Heart right ventricle (tissue), 16 donors: ENCODE results near the gene PFKL. TPM values are rescaled to one million over a fixed set of nuclear protein-coding genes. Genes with fewer than 3 reads are reported as not detected.

Experiments
- ATAC-seq, 8 donors: fragments of 200-7000 bp; cut with Tn5 transposase; one replicate each; pipeline ENCODE4 v1.9.1; 2020; ENCODE audit warnings: mild to moderate bottlenecking in 8 of 8, moderate library complexity in 8 of 8, moderate number of reproducible peaks in 1 of 8
- DNase-seq, 2 donors: peaks; one replicate each; pipeline ENCODE4 v3.0.0-alpha.2; 2020
- H3K27ac ChIP-seq, 10 donors: fragments of 200-600 bp; sonication (generic) in 2 of 10; one replicate each; pipeline versions ENCODE4 v1.5.0 to v1.8.0; 2020 to 2022; ENCODE audit warnings: mild to moderate bottlenecking in 3 of 10
- H3K27me3 ChIP-seq, 7 donors: fragments of 200-600 bp; one replicate each; pipeline ENCODE4 v1.8.0; 2021 to 2022; ENCODE audit warnings: mild to moderate bottlenecking in 2 of 7
- H3K36me3 ChIP-seq, 9 donors: fragments of 200-600 bp; sonication (generic) in 1 of 9; one replicate each; pipeline versions ENCODE4 v1.5.0 to v1.8.0; 2020 to 2022; ENCODE audit warnings: mild to moderate bottlenecking in 2 of 9
- H3K4me1 ChIP-seq, 9 donors: fragments of 200-600 bp; sonication (generic) in 1 of 9; one replicate each; pipeline versions ENCODE4 v1.5.0 to v1.8.0; 2020 to 2022; ENCODE audit warnings: mild to moderate bottlenecking in 4 of 9
- H3K4me3 ChIP-seq, 10 donors: fragments of 200-600 bp; sonication (generic) in 2 of 10; one replicate each; pipeline versions ENCODE4 v1.5.0 to v1.8.0; 2020 to 2022; ENCODE audit warnings: mild to moderate bottlenecking in 7 of 10, moderate library complexity in 2 of 10
- H3K9me3 ChIP-seq, 11 donors: fragments of 200-600 bp in 10 of 11; sonication (generic) in 2 of 11; one replicate each; pipeline versions ENCODE4 v1.5.0 to v1.8.0; 2013 to 2022; ENCODE audit warnings: mild to moderate bottlenecking in 2 of 11, control low read depth in 1 of 11, moderate library complexity in 1 of 11
- CTCF ChIP-seq, 9 donors: fragments of 200-600 bp; sonication (generic) in 2 of 9; IDR thresholded peaks; one replicate each; pipeline versions ENCODE4 v1.5.0 to v1.8.0; 2021 to 2022; ENCODE audit warnings: antibody characterized with exemption in 9 of 9, mild to moderate bottlenecking in 5 of 9, moderate library complexity in 1 of 9
- WGBS, 2 donors: extraction: QIAGEN DNeasy Blood & Tissue Kit; methylation state at CpG; one replicate each; pipeline ENCODE4 v1.1.7; 2013; ENCODE audit warnings: inconsistent platforms in 1 of 2; 5-methylcytosine and 5-hydroxymethylcytosine counted together
- intact Hi-C, 10 donors: fragments of 100-400 bp; cut with DNase I; formaldehyde crosslinking; loops; one replicate each; pipeline versions ENCODE4 v1.11.1 to v1.14.2; 2022
- polyA plus RNA-seq, 2 donors: library from polyadenylated mRNA; stranded (reverse); fragments of 200-250 nt; gene quantifications; one replicate each; pipeline ENCODE4 v1.2.3, GENCODE V29; 2013
- total RNA-seq, 10 donors: library from RNA; stranded (reverse); fragmentation: NEBNext Ultra II Directional in 3 of 10; extraction: Animal tissue kit (Norgen Biotek cat#: 25700) in 3 of 10; gene quantifications; one replicate each; pipeline versions ENCODE4 v1.2.1 to v1.2.4, GENCODE V29; 2021 to 2023
- donor health status: Arrhythmogenic right ventricular cardiomyopathy.
- donor health status: ischemic (EF 13 %, LVEDD 7.1; RV severe dilation, severe dysfunction).
- donor health status: healthy with polysubstance abuse.
- donor health status: DM: no; HTN: yes; CAD: no.
- donor health status: DM: no; HTN: no; CAD: no.
- donor health status: ischemic (EF 25% LVEDD 6.9; RV normal size, moderate dysfunction).
- donor health status: ischemic (EF 25% LVEDD 5.7; RV mildly dilated, moderate dysfunction).
- donor health status: healthy.
- donor health status: DM: yes; HTN: yes; CAD: no.
- donor health status: Ischemic cardiomyopathy.
- donor health status: ischemic (EF 35%, LVEDD 5.7; RV mildly dilated, moderate dysfunction).
- donor health status: nonischemic (EF 11% LVEDD 7.7; RV severe dilation, severe dysfunction).
- donor health status: DM: yes; HTN: yes; CAD: no.
- donor health status: PGD.
- donor health status: ischemic (EF 29% LVEDD 5.4; RV normal size, mild dysfunction).
- donor health status: nonischemic (EF 23%, LVEDD 6.1; RV moderate dilation, normal function).

The PFKL gene
- total and polyA plus RNA-seq, 12 donors: 34.7 to 84.4 (median 43.8) TPM

- Histone ChIP-seq H3K36me3 (no peaks in the 10 kb centered on the region), H3K4me1 (no peaks in the 10 kb centered on the region), H3K27ac (no peak overlapping the region), H3K27me3 (no peaks in the 10 kb centered on the region), H3K4me3 (no peak overlapping the region), H3K9me3 (peaks cover 0 to 10% (median 0%) of the 10 kb centered on the region in 11 donors)
- no peak for DNase-seq
- WGBS, 2 donors: 91% methylated on average over 18 of the region's 18 CpGs
- peak in 2 of 8 donors; percentile 20 to 38 for ATAC-seq
- no peak for TF ChIP-seq CTCF (IDR thresholded peaks at IDR 0.05)
- intact Hi-C loops: no loop called here
Measured at GRCh38 chr21:44272284-44272858, 27.5 kb upstream of the PFKL start.

DNA sequence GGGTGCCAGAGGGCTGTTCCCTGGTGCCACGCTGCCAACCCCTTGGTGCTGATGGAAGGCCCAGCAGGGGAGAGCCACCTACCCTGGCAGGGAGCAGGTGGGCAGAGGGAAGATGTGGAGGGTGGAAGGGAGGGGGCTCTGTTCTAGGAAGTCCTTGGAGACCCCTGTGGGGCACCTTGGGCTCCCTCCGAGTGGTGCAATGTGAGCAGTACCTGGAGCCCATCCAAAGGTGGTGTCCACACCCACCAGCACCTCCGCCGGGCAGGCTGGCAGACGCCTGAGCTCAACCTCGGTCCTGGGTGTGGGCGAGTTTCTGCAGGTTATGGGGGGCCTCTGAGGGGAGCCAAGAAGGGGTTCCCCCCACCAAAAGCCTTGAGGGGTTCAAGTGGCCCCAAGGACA lies 26.8 kb upstream of the PFKL start:
- DNase-seq: no peak
- intact Hi-C loops: no loop called here
- TF ChIP-seq CTCF (IDR thresholded peaks at IDR 0.05): no peak
- H3K36me3 ChIP-seq: no peaks in the 10 kb centered on the region
- peaks cover 0 to 10% (median 0%) of the 10 kb centered on the region in 11 donors for H3K9me3 ChIP-seq
- 88 to 93% methylated on average over 7 of the region's 7 CpGs for WGBS, 2 donors
- ATAC-seq: no peak
- H3K4me3 ChIP-seq: no peak overlapping the region
- H3K27me3 ChIP-seq: no peaks in the 10 kb centered on the region
- no peaks in the 10 kb centered on the region for H3K4me1 ChIP-seq
- no peak overlapping the region for H3K27ac ChIP-seq

- DNase-seq (no peak), ATAC-seq (no peak)
- no peak for TF ChIP-seq CTCF (IDR thresholded peaks at IDR 0.05)
- 72 to 77% methylated on average over 5 of the region's 5 CpGs for WGBS, 2 donors
- no peak overlapping the region for H3K4me3 ChIP-seq
- H3K9me3 ChIP-seq: peaks cover 0 to 10% (median 0%) of the 10 kb centered on the region in 11 donors
- H3K36me3 ChIP-seq: no peaks in the 10 kb centered on the region
- intact Hi-C loops: no loop called here
- no peaks in the 10 kb centered on the region for H3K27me3 ChIP-seq
- no peaks in the 10 kb centered on the region for H3K4me1 ChIP-seq
- H3K27ac ChIP-seq: no peak overlapping the region
Measured at GRCh38 chr21:44275041-44275440, 24.8 kb upstream of the PFKL start.

GRCh38 chr21:44279354-44280260 lies 20.2 kb upstream of the PFKL start:
- no peak for TF ChIP-seq CTCF (IDR thresholded peaks at IDR 0.05)
- no peaks in the 10 kb centered on the region for H3K4me1 ChIP-seq
- peaks cover 0 to 2% (median 0%) of the 10 kb centered on the region in 7 donors for H3K27me3 ChIP-seq
- H3K36me3 ChIP-seq: no peaks in the 10 kb centered on the region
- ATAC-seq: no peak
- intact Hi-C loops: no loop called here
- WGBS, 2 donors: 87 to 93% methylated on average over 19 of the region's 19 CpGs
- H3K27ac ChIP-seq: no peak overlapping the region
- DNase-seq: no peak
- no peak overlapping the region for H3K4me3 ChIP-seq
- peaks cover 0 to 10% (median 0%) of the 10 kb centered on the region in 11 donors for H3K9me3 ChIP-seq
